ENCODE data around the gene NRG3.

GRCh38 chr10:82621680-82622079, 746.7 kb downstream of the NRG3 start:
- TF ChIP-seq POLR2A (IDR thresholded peaks at IDR 0.05): no peak
- no peak for TF ChIP-seq CTCF (IDR thresholded peaks at IDR 0.05)
